ENCODE results near the gene CDKN2AIP. TPM values are rescaled to one million over a fixed set of nuclear protein-coding genes. Genes with fewer than 3 reads are reported as not detected.

CDKN2AIP gene, protein sequence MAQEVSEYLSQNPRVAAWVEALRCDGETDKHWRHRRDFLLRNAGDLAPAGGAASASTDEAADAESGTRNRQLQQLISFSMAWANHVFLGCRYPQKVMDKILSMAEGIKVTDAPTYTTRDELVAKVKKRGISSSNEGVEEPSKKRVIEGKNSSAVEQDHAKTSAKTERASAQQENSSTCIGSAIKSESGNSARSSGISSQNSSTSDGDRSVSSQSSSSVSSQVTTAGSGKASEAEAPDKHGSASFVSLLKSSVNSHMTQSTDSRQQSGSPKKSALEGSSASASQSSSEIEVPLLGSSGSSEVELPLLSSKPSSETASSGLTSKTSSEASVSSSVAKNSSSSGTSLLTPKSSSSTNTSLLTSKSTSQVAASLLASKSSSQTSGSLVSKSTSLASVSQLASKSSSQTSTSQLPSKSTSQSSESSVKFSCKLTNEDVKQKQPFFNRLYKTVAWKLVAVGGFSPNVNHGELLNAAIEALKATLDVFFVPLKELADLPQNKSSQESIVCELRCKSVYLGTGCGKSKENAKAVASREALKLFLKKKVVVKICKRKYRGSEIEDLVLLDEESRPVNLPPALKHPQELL
- total RNA-seq: 15.2 and 20.1 TPM in 2 replicates
- polyA plus RNA-seq (2012): 7.6 TPM

- DNase-seq (ENCODE audit: low read depth): peak; percentile 97
Measured at GRCh38 chr4:183444214-183445096, at the start of gene CDKN2AIP. CDKN2AIP (plus strand) TSS chr4:183444636; CDS start chr4:183444798, 162 bp downstream.

DNA sequence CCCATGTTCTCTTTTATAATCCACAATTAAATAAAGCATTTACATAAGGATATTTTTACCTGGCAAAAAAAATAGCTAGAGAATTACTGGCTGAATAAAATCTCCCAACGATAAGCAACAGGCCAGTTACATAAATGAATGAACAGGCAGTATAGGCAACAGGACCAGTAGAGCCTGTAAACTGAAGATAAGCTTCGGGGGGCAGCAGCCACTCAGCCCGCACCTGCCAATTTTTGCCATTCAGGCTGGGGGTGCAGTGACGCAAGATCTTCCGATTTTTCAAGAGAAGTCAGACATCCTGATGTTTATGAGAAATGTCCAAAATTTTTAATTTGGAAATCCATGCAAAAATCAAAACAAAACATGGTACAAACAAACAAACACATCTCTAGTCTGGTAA lies 49.0 kb upstream of the CDKN2AIP start:
- DNase-seq (ENCODE audit: low read depth): no peak

- no peak for DNase-seq (ENCODE audit: low read depth)
Measured at GRCh38 chr4:183396227-183396637, 48.2 kb upstream of the CDKN2AIP start.

DNA sequence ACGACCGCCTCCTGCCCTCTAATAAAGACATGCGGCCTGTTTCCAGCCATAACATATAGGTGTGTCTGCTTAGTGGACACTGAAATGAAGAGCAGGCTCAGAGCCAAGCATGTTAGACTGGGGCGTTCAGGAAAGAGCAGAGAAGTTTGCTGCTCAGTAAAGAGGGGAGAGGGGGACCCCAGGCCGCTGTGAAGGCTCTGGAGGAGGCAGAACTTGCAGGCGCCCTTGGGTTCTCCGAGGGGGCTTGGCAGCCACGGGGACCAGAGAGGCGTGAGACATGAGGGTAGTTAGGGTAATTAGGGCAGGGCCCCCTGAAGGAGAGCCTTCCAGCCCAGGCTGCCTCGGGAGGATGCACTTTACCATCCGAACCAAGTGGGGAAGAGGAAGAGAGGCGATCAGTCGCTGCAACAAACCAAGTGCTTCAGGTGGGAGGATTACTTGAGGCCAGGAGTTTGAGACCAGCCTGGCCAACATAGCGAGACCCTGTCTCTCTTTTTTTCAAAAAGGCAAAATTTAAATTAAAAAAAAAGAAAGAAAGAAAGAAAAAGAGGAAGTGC lies 46.6 kb upstream of the CDKN2AIP start:
- no peak for DNase-seq (ENCODE audit: low read depth)

- peak; percentile 77 for DNase-seq (ENCODE audit: low read depth)
Measured at GRCh38 chr4:183398298-183399125, 45.9 kb upstream of the CDKN2AIP start.

- DNase-seq (ENCODE audit: low read depth): no peak
Measured at GRCh38 chr4:183399126-183399522, 45.3 kb upstream of the CDKN2AIP start.

DNA sequence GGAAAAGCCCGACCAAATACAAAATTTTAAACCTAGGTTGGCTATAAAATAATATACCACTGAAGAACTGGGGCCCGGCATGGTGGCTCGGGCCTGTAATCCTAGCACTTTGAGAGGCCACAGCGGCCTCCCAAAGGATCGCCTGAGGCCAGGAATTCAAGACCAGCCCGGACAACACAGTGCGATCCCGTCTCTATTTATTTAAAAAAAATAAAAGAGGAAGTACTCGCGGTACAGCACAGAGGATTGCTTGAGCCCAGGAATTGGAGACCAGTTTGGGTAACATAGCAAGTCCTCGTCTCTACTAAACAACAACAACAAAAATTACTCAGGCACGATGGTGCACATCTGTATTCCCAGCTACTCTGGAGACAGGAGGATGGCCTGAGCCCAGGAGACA lies 44.8 kb upstream of the CDKN2AIP start:
- DNase-seq (ENCODE audit: low read depth): no peak

GRCh38 chr4:183400035-183400434 lies 44.4 kb upstream of the CDKN2AIP start:
- DNase-seq (ENCODE audit: low read depth): no peak

GRCh38 chr4:183401473-183401872 lies 43.0 kb upstream of the CDKN2AIP start:
- no peak for DNase-seq (ENCODE audit: low read depth)

DNA sequence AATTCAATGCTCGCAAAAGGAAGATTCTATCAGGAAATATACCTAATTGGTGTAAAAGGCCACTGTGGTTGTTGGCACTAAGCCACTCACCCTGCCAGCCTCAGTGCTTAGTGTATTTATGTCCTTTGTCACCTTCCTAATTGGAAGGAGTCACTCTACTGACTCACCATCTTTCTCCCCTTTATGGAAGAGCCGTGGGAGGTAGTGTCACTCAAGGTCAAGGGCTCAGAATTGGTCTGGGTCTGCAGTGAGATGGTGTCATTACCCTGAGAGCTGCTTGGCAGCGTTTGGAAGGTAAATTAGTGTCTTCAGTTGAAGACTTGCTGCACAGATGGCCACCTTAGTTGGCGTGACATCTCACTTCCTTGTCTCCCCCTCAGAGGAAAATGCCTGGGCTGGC lies 41.7 kb upstream of the CDKN2AIP start:
- peak; percentile 5 for DNase-seq (ENCODE audit: low read depth)

GRCh38 chr4:183403486-183403885 lies 41.0 kb upstream of the CDKN2AIP start:
- no peak for DNase-seq (ENCODE audit: low read depth)

- no peak for DNase-seq (ENCODE audit: low read depth)
Measured at GRCh38 chr4:183403961-183404360, 40.5 kb upstream of the CDKN2AIP start.

DNA sequence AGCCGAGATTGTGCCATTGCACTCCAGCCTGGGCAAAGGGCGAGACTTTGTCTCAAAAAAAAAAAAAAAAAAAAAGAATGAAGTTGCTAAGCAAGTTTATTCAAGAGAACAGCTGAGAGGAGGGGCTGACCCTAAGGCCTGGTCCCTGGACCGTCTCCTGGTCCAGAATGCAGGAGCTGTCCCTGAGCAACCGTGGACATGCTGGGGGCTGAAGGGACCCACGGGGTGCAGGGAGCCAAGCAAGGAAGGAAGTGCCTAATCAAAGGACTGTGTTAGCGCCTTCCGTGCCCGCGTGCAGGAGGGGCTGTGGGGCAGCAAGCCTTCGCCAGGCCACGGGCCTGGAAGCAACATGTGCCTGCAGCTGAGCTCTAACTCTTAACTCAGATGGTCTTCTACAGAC lies 39.1 kb upstream of the CDKN2AIP start:
- DNase-seq (ENCODE audit: low read depth): no peak

DNA sequence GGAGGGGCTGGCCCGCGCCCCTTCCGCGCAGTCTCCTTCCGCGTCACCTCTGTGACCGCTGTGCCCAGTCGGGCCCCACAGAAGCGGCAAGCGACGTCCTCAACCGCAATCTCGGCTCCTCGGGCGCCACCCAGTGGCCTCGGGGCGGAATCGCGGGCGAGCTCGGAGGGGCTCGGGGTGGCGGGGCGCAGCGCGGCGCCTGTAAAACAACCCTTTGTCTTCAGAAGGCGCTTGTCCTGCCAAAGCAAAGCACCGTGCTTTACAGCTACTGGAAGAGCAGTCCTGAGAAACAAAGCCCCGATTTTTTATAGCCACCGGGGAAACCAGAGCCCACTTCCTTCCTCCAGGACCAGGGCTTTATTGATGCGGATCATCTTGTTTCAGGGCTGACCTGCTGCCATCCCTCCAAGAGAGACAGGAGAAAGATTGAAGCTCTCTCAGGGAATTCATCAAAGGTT lies 37.3 kb upstream of the CDKN2AIP start:
- DNase-seq (ENCODE audit: low read depth): peak; percentile 85

GRCh38 chr4:183407635-183408464 lies 36.6 kb upstream of the CDKN2AIP start:
- DNase-seq (ENCODE audit: low read depth): no peak

DNA sequence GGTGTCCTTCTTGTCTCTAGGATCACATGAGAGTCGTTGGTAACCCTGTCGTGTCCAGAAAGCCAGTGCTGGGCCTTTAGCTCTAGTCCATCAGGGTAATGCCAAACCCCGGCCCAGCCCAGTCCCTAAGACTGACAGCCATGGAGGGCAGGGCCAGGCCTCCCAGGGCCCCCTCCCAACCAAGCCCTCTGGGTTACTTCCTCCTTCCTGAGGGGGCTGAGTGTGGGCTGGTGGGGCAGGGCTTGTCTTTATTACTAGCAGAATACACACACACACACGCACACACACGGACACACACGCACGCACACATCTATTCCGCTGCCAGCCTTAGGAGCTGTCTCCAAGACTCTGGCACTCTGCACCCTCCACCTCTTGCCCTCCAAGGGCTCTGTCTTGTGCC lies 35.6 kb upstream of the CDKN2AIP start:
- peak; percentile 11 for DNase-seq (ENCODE audit: low read depth)

- DNase-seq (ENCODE audit: low read depth): no peak
Measured at GRCh38 chr4:183409483-183409882, 35.0 kb upstream of the CDKN2AIP start.

GRCh38 chr4:183409934-183410333 lies 34.5 kb upstream of the CDKN2AIP start:
- peak; percentile 70 for DNase-seq (ENCODE audit: low read depth)

DNA sequence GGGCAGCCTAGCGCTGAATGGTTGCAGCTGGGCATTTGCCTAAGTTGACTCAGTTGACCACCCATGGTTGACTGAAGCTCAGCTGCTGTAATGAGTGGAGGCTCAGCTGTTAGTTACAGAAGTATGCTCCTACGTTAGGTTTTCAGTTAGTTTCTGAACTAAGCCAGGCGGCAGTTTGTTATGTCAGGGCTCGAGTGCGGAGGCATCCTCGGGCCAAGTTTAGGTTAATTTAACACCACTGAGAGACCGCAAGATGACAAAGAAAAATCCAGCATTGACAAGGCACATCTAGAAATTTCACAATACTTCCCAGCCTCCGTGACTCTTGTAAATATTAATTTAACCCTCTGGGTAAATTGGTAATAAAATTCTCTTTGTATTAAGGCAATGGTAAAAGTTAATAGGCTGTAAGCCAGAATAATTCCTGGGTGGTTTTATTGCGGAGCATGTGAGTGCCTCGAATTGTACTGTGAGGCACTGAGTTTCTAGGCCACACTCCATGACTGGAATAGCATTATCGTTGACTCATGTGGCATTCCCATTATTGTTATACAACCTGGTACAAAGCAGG lies 33.1 kb upstream of the CDKN2AIP start:
- DNase-seq (ENCODE audit: low read depth): peak; percentile 68
